Hepatic stellate cell (primary cell): ENCODE results near the gene COPS2.
"Not testable (repeated sequence)": the region's sequence is repeated elsewhere in the genome, so short reads cannot be mapped to it uniquely, and the experiment has no call there.

Experiments used
- DNase-seq: peaks from one replicate; pipeline ENCODE4 v3.0.0; 2011; ENCODE audit warnings: low spot score

COPS2 gene

GRCh38 chr15:49103002-49103401 is 52.4 kb downstream of the COPS2 start:
- peak; percentile 35 for DNase-seq

GRCh38 chr15:49101536-49101935 is 53.9 kb downstream of the COPS2 start:
- peak; percentile 29 for DNase-seq

GRCh38 chr15:49096090-49096750 is 59.2 kb downstream of the COPS2 start:
- DNase-seq: no peak

GRCh38 chr15:49094923-49095322 is 60.5 kb downstream of the COPS2 start:
- DNase-seq: no peak

GRCh38 chr15:49093252-49094105 is 61.9 kb downstream of the COPS2 start:
- no peak for DNase-seq

GRCh38 chr15:49088996-49089395 is 66.4 kb downstream of the COPS2 start:
- DNase-seq: no peak

GRCh38 chr15:49085696-49086459 is 69.5 kb downstream of the COPS2 start:
- no peak for DNase-seq

GRCh38 chr15:49084285-49084570 is 71.2 kb downstream of the COPS2 start:
- DNase-seq: no peak

- DNase-seq: no peak
Measured at GRCh38 chr15:49083401-49084284, 71.8 kb downstream of the COPS2 start.

- peak; percentile 41 for DNase-seq
Measured at GRCh38 chr15:49082960-49083359, 72.4 kb downstream of the COPS2 start.

- DNase-seq: no peak
Measured at GRCh38 chr15:49079340-49080039, 75.9 kb downstream of the COPS2 start.

GRCh38 chr15:49075881-49076280 is 79.5 kb downstream of the COPS2 start:
- no peak for DNase-seq

GRCh38 chr15:49074589-49075287 is 80.7 kb downstream of the COPS2 start:
- not testable (repeated sequence) for DNase-seq
